Uterus (tissue), 2 donors: ENCODE measurements around the gene OR4K14.

Experiments
- CTCF ChIP-seq, 4 experiments: fragments of 200-600 bp in 2 of 4; fragments of 450-650 bp in 2 of 4; sonication (generic) in 2 of 4; IDR thresholded peaks; one replicate each; pipeline ENCODE4 v1.5.1; 2016 to 2019; ENCODE audit warnings: antibody characterized with exemption in 4 of 4, mild to moderate bottlenecking in 2 of 4, moderate library complexity in 1 of 4
- POLR2A ChIP-seq, 2 donors: fragments of 450-650 bp; IDR thresholded peaks; one replicate each; pipeline ENCODE4 v1.6.1; 2016; ENCODE audit warnings: antibody characterized with exemption in 2 of 2, mild to moderate bottlenecking in 1 of 2, moderate library complexity in 1 of 2

- TF ChIP-seq CTCF (IDR thresholded peaks at IDR 0.05) = no peak
- no peak for TF ChIP-seq POLR2A (IDR thresholded peaks at IDR 0.05)
Observed at GRCh38 chr14:20031058-20031457, 12.0 kb upstream of the OR4K14 start.
